GM23248 (cell line): Measurements from ENCODE around the gene OLR1. TPM values are rescaled to one million over a fixed set of nuclear protein-coding genes. Genes with fewer than 3 reads are reported as not detected.

Experiments
- DNase-seq: peaks from one replicate; pipeline ENCODE4 v3.0.0-alpha.2; 2015
- H2AFZ ChIP-seq: fragments of 200-600 bp; sonication (generic); 2 replicates; pipeline ENCODE4 v1.6.1; 2016; ENCODE audit warnings: antibody characterized with exemption
- H3F3A ChIP-seq: fragments of 200-600 bp; sonication (generic); 2 replicates; pipeline ENCODE4 v1.6.1; 2016; ENCODE audit warnings: mild to moderate bottlenecking, antibody characterized with exemption, mixed run types; ENCODE audit not compliant: insufficient read depth
- H3K27ac ChIP-seq: fragments of 200-600 bp; sonication (generic); 2 replicates; pipeline ENCODE4 v1.5.1; 2016; ENCODE audit warnings: mild to moderate bottlenecking
- H3K27me3 ChIP-seq: fragments of 200-600 bp; sonication (generic); replicated peaks from 2 replicates; pipeline ENCODE4 v1.6.1; 2016; ENCODE audit warnings: mild to moderate bottlenecking; ENCODE audit not compliant: insufficient read depth
- H3K36me3 ChIP-seq: fragments of 200-600 bp; sonication (generic); 2 replicates; pipeline ENCODE4 v1.6.1; 2016; ENCODE audit warnings: low read depth, mild to moderate bottlenecking
- H3K4me1 ChIP-seq: fragments of 200-600 bp; sonication (generic); 2 replicates; pipeline ENCODE4 v1.6.1; 2016; ENCODE audit warnings: mild to moderate bottlenecking; ENCODE audit not compliant: insufficient read depth
- H3K4me2 ChIP-seq: fragments of 200-600 bp; sonication (generic); one replicate; pipeline ENCODE4 v1.6.1; 2016; ENCODE audit warnings: mild to moderate bottlenecking; ENCODE audit not compliant: unreplicated experiment
- H3K4me3 ChIP-seq: fragments of 200-600 bp; sonication (generic); 2 replicates; pipeline ENCODE4 v1.5.1; 2016; ENCODE audit warnings: mild to moderate bottlenecking
- H3K79me2 ChIP-seq: fragments of 200-600 bp; sonication (generic); 2 replicates; pipeline ENCODE4 v1.6.1; 2016; ENCODE audit warnings: mild to moderate bottlenecking; ENCODE audit not compliant: insufficient read depth
- H3K9ac ChIP-seq: fragments of 200-600 bp; sonication (generic); 2 replicates; pipeline ENCODE4 v1.6.1; 2016; ENCODE audit warnings: mild to moderate bottlenecking
- H3K9me2 ChIP-seq: fragments of 200-600 bp; sonication (generic); 2 replicates; pipeline ENCODE4 v1.6.1; 2016; ENCODE audit warnings: mixed run types, mild to moderate bottlenecking, moderate library complexity; ENCODE audit not compliant: insufficient read depth
- H3K9me3 ChIP-seq: fragments of 200-600 bp; sonication (generic); one replicate; pipeline ENCODE4 v1.6.1; 2017; ENCODE audit warnings: low read depth
- H4K20me1 ChIP-seq: fragments of 200-600 bp; sonication (generic); 2 replicates; pipeline ENCODE4 v1.6.0; 2016; ENCODE audit not compliant: insufficient read depth
- EZH2 ChIP-seq: fragments of 200-600 bp; sonication (generic); IDR thresholded peaks from 2 replicates; pipeline ENCODE4 v1.6.1; 2018; ENCODE audit warnings: antibody characterized with exemption, mild to moderate bottlenecking; ENCODE audit not compliant: insufficient read depth, poor library complexity, severe bottlenecking
- EZH2phosphoT487 ChIP-seq: fragments of 200-600 bp; sonication (generic); IDR thresholded peaks from 2 replicates; pipeline ENCODE4 v1.6.1; 2018; ENCODE audit warnings: antibody characterized with exemption, moderate library complexity, mild to moderate bottlenecking, low read depth; ENCODE audit not compliant: insufficient read depth
- WGBS, 2 experiments: methylation state at CpG; one replicate each; pipeline ENCODE4 v1.1.6; 2015 to 2017; ENCODE audit warnings: low lambda C conversion rate in 2 of 2, low coverage in 1 of 2; ENCODE audit errors: missing lambda C conversion rate in 2 of 2; 5-methylcytosine and 5-hydroxymethylcytosine counted together
- in situ Hi-C: fragments of 300-500 bp; cut with MboI; formaldehyde crosslinking; loops from 2 replicates; pipeline ENCODE4 v1.15.0; 2020
- polyA plus RNA-seq: library from polyadenylated mRNA; unstranded; fragments of >200 nt; fragmentation: Nextera tagmentation; extraction: Ambion mirVana; gene quantifications from 2 replicates; pipeline ENCODE4 v1.2.1, GENCODE V29; 2016
- total RNA-seq: library from RNA; depleted of rRNA; stranded (reverse); fragments of >200 nt; shearing (Covaris generic); gene quantifications from 2 replicates; pipeline ENCODE4 v1.2.3, GENCODE V29; 2014; rRNA removed

OLR1 gene
- total and polyA plus RNA-seq, 2 experiments from 2014 or later = 4.6 to 6.3 TPM

DNA sequence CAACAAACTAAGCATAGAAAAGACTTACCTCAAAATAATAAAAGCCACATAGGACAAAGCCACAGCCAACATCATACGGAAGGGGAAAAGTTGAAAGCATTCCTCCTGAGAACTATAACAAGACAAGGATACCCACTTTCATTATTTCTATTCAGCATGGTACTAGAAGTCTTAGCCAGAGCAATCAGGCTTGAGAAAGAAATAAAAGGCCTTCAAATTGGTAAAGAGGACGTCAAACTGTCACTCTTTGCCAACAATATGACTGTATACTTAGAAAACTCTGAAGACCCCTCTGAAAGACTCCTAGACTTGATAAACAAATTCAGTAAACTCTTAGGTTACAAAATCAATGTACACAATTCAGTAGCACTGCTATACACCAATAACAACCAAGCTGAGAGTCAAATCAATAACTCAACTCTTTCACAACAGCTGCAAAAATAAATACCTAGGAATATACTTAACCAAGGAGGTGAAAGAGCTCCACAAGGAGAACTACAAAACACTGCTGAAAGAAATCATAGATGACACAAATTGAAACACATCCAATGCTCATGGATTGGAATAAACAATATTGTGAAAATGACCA, 61.6 kb downstream of the OLR1 start:
- WGBS, 2 experiments = 61 to 62% methylated on average over 2 of the region's 2 CpGs
- Histone ChIP-seq H4K20me1 (no peaks in the 10 kb centered on the region), H3F3A (no peaks in the 10 kb centered on the region), H3K27me3 (no peaks in the 10 kb centered on the region), H3K36me3 (no peaks in the 10 kb centered on the region), H3K9me3 (no peaks in the 10 kb centered on the region), H3K9ac (no peak overlapping the region), H3K27ac (no peak overlapping the region), H3K4me2 (no peak overlapping the region), H3K4me3 (no peak overlapping the region), H3K4me1 (peaks cover 8% of the 10 kb centered on the region), H2AFZ (no peak overlapping the region), H3K79me2 (no peaks in the 10 kb centered on the region), H3K9me2 (no peaks in the 10 kb centered on the region)
- DNase-seq = no peak
- in situ Hi-C loops = no loop called here
- no peak for TF ChIP-seq EZH2
- TF ChIP-seq EZH2phosphoT487 = no peak

Other genes starting within 250 kb of the OLR1 start
- not detected in 2 replicates for gene CLEC2A, start 239.8 kb downstream of the OLR1 start, total RNA-seq
- gene CLEC2A, start 239.8 kb downstream of the OLR1 start, polyA plus RNA-seq = not detected in 2 replicates
- not detected in 2 replicates for gene CLEC12A, start 200.7 kb downstream of the OLR1 start, total RNA-seq
- gene CLEC12A, start 200.7 kb downstream of the OLR1 start, polyA plus RNA-seq = not detected in 2 replicates
- gene CLEC1B, start 173.0 kb downstream of the OLR1 start, total RNA-seq = not detected in 2 replicates
- gene CLEC1B, start 173.0 kb downstream of the OLR1 start, polyA plus RNA-seq = not detected in 2 replicates
- not detected in 2 replicates for gene CLEC12B, start 161.5 kb downstream of the OLR1 start, total RNA-seq
- gene CLEC12B, start 161.5 kb downstream of the OLR1 start, polyA plus RNA-seq = not detected in 2 replicates
- gene CLEC9A, start 141.4 kb downstream of the OLR1 start, total RNA-seq = not detected in 2 replicates
- not detected in 2 replicates for gene CLEC9A, start 141.4 kb downstream of the OLR1 start, polyA plus RNA-seq
- gene CLEC1A, start 73.1 kb downstream of the OLR1 start, total RNA-seq = not detected in 2 replicates
- gene CLEC1A, start 73.1 kb downstream of the OLR1 start, polyA plus RNA-seq = not detected in 2 replicates
- gene CLEC7A, start 41.9 kb downstream of the OLR1 start, total RNA-seq = not detected in 2 replicates
- gene CLEC7A, start 41.9 kb downstream of the OLR1 start, polyA plus RNA-seq = not detected in 2 replicates
- gene TMEM52B, start 6.9 kb upstream of the OLR1 start, total RNA-seq = 6.7 TPM in 1 of 2 replicates, not detected in the other
- 0.25 and 0.98 TPM in 2 replicates for gene TMEM52B, start 6.9 kb upstream of the OLR1 start, polyA plus RNA-seq
- gene GABARAPL1, start 40.7 kb upstream of the OLR1 start, total RNA-seq = 98.6 and 127 TPM in 2 replicates
- gene GABARAPL1, start 40.7 kb upstream of the OLR1 start, polyA plus RNA-seq = 94.9 and 97.4 TPM in 2 replicates
- gene KLRD1, start 135.7 kb upstream of the OLR1 start, total RNA-seq = 0.11 and 0.13 TPM in 2 replicates
- gene KLRD1, start 135.7 kb upstream of the OLR1 start, polyA plus RNA-seq = 0.01 and 0.25 TPM in 2 replicates
- gene KLRK1, start 217.9 kb upstream of the OLR1 start, total RNA-seq = not detected in 2 replicates
- not detected in 2 replicates for gene KLRK1, start 217.9 kb upstream of the OLR1 start, polyA plus RNA-seq
- gene KLRC4, start 237.6 kb upstream of the OLR1 start, total RNA-seq = not detected in 2 replicates
- gene KLRC4, start 237.6 kb upstream of the OLR1 start, polyA plus RNA-seq = not detected in 2 replicates
- gene KLRC3, start 248.5 kb upstream of the OLR1 start, total RNA-seq = not detected in 2 replicates
- not detected in 2 replicates for gene KLRC3, start 248.5 kb upstream of the OLR1 start, polyA plus RNA-seq